GM19099 (cell line): Measurements from ENCODE around the gene MAOA.

Source experiments
- POLR2A ChIP-seq: IDR thresholded peaks from 3 replicates; pipeline ENCODE4 v1.6.1; 2011; ENCODE audit warnings: low read depth; ENCODE audit not compliant: insufficient read length; ENCODE audit errors: extremely low read depth

Gene MAOA

DNA sequence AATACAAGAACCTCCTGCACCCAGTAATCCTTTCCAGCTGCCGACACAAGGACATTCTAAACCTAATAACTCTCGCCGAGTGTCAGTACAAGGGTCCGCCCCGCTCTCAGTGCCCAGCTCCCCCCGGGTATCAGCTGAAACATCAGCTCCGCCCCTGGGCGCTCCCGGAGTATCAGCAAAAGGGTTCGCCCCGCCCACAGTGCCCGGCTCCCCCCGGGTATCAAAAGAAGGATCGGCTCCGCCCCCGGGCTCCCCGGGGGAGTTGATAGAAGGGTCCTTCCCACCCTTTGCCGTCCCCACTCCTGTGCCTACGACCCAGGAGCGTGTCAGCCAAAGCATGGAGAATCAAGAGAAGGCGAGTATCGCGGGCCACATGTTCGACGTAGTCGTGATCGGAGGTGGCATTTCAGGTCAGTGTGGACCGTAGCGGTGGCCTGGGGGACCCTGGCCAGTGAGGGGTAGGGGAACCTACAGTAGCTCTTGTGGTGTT, at the start of gene MAOA:
TSS of gene MAOA (plus strand) at position 295 of the 490 bp plus-strand sequence. CDS start at position 338, 43 bp downstream.
- TF ChIP-seq POLR2A: no peak

DNA sequence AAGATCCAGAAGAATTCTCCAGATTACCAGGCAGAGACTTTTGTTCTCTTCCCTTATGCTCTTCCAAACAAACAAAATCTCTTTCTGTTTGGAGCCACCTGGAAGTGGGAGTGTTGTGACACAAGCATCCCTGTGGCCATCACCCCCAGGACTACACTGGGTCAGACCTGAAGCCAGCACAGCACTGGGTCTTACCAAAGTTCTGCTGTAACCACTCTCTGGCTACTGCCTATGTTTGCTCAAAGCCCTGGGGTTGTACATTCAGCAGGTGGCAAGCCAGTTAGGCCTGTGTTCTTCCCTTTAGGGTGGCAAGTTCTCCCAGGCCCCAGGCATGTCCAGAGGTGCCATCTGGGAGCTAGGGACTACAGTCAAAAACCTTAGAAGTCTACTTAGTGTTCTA, 43.7 kb upstream of the MAOA start:
- no peak for TF ChIP-seq POLR2A

DNA sequence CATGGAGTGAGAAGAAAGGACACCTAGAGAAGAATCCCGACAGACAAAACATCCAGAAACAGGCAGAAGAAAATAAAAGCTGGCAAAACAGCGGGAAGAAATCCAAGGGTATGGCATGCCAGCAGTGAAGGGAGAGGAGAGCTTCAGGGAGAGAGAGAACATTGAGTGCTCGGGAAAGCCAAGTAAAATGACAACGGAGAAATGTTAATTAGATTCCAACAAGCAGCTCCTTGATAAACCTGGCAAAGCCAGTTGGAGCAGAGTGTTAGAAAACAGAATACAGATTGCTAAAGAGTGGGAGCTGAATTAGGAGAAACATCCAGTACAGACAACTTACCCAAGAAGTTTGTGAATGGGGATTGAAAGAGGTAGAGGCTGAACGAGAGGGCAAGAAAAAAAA, 40.4 kb upstream of the MAOA start:
- no peak for TF ChIP-seq POLR2A

DNA sequence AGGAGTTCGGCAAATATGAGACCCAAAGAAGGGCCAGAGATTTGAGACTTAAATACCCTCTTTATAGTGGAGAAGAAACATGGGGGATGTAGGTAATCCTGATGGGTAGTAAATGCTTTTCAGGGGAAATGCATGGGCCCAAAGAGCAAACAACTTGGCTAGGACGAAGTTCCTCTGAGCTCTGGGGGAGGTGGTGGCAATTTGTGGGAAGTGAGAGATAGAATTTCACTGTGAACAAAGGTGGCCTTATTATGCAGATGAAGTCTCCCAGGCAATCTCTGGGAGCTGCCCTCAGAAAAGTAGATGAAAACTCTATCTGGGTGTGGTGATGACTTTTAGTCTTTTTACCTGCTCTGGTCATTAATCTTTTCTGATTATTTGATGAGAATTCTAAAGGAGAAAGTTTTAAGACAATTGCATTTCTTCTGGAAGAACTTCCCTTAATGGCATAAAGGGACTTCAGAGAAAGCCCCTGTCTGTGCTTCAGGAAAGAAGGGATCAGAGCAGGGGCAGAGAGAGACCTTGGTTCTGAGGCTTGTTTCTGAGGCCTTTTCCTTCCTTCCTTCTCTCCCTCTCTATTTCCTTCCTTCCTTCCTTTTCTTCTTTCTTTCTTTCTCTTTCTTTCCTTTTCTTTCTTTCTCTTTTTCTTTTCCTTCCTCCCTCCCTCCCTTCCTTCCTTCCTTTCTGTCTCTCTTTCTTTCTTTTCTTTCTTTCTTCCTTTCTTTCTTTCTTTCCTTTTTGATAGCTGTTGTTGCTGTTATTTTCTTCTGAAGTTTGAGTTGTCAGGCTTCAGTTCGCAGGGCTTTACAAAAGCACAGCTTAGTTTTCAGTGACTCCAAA, 37.5 kb upstream of the MAOA start:
- no peak for TF ChIP-seq POLR2A

DNA sequence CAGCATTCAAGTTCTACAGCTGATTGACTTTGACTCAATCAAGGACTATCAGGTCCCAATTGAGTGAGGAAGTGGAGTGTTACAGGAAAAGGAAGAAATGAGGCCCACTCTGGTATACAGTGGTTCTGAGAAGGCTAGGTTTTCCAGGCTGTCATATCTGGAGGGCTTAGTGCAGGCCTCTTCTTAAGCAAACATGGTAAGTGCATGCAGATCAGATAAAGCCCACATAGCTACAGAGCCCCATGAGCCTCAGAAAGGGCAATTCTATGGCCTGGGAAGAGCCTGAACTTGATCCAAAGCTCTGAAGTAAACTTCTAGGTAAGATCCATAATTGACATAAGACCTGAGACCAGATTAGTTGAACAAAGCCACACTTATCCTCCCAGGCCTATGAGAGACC, 29.0 kb upstream of the MAOA start:
- no peak for TF ChIP-seq POLR2A

DNA sequence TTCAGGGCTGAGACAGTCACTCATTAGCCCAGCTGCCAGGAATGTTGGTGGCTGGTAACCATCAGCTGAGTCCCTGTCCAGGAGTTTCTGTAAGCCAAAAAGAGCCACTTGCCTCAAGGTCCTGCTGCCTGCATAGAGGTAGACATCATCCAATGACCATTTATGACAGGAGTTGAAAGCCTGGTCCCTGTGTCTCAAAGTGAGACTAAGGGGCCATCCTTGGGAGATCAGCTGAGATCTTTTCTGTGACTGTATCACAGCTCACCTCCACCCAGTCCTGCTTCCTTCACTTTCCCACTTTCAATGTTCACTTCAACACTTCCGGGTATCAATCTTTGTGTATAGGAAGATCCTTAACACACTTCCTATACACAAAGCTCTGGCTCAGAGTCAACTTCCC, 28.4 kb upstream of the MAOA start:
- no peak for TF ChIP-seq POLR2A

DNA sequence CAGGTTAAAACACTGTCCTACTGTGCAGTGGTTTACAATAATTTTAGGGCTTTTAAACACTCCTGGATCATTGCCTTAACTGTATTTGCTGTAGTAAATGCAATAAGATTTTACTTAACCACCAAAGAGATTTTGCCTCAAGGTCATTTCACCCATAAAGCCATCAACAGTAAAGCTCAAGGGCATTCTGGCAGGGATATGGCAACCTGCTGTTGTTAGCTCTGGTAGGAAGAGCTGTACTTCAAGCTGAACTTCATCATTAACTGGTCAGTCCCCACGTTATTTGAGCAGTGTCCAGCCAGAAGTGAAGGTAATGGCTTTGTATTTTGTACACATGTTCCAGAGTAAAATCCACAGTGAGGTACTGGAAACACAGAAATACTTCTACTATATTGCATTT, 26.9 kb upstream of the MAOA start:
- no peak for TF ChIP-seq POLR2A

DNA sequence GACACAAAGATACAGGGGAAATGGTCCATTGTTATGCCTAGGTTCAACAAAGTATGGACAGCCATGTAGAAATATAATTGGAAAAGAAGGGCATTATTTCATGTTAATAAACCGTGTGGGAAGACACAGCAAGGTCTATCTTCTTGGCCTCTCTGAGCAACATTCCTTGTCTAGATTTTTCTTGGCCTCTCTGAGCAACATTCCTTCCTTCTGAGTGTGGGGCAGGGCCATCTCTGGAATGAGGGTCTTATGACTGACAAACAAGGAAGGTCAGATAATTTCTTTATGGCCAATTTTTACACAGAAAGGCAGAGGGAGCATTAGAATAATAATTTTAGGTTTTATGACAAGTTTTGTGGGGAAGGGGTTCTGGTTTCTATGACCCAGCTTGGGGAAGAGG, 24.3 kb upstream of the MAOA start:
- no peak for TF ChIP-seq POLR2A

DNA sequence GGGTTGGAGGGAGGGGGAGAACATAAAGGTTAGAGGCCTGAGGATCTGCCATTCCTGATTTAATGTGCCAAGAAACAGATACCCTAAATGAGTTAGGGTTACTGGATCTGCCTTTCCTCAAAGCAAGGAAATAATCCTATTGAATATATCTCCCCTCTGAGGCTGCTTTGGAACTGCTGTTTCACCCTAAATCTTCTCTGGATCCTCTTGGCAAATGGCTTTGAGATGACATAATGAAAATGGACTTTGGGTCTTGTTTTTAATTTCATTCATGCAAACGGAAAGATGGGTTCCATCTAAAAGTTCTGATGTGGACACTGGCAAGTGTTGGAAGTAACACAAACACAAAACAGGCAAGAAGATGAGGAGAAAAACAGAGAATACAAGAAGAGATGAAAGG, 23.0 kb upstream of the MAOA start:
- no peak for TF ChIP-seq POLR2A

DNA sequence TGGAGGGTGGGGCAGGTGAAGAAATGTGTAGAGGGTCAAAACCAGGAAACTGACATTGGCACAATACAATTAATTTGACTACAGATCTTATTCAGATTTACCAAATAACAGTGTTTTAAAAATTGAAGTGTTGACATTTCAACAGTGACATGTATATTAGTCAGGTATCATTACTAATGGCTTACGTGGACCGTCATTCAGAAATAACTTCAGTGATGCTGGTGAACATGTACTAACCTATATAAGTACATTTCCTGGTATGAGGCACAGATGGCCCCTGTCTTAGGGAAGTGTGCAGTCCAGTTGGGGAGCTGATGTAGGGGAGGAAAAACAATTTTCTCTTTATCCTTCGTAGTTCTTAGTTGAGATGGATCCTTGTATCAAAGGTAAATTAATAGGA, 22.3 kb upstream of the MAOA start:
- no peak for TF ChIP-seq POLR2A

DNA sequence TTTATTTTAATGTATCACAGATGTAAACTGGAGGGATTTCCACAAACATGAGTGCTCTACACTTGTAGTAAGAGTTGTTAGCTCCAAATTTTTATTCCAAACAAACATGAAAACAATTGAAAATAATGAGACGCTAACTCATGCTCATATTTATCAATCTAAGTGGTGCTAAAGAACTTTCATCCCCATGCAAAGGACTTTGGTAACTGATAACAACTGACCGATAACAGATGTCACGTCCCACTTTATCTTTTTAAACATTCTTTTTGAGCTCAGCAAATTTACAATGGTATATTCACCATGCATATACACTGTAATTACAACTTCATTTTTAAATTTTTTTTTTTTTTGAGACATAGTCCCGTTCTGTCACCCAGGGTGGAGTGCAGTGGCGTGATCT, 15.6 kb upstream of the MAOA start:
- TF ChIP-seq POLR2A: no peak

DNA sequence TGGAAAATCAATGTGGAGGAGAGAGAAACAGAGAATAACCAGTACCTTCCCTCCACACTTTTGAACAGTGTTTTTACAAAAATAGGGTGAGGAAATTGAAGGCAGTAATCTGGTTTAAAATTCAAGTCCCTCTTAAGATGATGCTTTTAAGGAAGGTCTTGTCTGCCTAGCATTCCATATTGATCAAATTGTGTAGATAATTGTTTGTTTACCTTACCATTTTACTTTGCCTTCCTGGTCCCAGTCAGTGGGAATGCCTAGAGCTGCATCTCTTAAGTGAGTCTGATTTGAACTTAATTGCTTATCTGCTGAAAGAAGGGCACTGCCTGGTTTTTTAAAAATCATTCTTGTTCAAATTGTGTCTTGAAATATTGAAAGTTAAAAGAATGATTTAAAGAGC, 14.4 kb upstream of the MAOA start:
- no peak for TF ChIP-seq POLR2A

DNA sequence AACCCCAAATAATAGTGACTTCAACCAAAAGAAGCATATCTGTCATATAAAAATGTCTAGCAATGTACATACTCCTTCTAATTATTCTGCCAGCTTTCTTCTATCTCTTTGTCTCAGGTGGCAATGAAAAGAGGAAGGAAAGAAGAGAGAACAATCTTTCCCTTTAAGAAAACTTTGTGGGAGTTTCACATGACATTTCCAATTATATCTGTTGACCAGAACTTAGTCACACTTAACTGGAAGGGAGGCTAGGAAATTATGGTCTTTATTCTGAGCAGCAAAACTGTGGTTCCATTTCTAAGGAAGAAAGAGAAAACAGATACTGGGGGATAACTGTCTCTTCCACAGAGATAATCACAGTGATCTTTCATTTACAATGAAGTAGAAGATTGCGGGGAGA, 12.9 kb upstream of the MAOA start:
- TF ChIP-seq POLR2A: no peak

DNA sequence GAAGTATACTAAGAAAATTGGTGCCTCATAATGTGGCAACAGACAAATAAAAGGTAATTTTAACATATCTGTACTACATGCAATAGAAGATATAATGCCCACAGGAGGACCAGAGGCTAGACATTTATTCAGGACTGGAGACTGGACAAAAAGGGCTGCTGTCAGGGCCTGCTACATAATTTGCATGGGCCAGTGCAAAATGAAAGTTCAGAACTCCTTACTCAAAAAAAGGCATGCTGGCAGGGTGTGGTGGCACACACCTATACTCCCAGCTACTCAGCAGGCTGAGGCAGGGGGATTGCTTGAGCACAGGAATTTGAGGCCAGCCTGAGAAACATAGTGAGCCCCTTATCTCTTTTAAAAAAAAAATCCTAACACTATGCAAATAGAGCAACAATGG, 12.4 kb upstream of the MAOA start:
- TF ChIP-seq POLR2A: no peak

DNA sequence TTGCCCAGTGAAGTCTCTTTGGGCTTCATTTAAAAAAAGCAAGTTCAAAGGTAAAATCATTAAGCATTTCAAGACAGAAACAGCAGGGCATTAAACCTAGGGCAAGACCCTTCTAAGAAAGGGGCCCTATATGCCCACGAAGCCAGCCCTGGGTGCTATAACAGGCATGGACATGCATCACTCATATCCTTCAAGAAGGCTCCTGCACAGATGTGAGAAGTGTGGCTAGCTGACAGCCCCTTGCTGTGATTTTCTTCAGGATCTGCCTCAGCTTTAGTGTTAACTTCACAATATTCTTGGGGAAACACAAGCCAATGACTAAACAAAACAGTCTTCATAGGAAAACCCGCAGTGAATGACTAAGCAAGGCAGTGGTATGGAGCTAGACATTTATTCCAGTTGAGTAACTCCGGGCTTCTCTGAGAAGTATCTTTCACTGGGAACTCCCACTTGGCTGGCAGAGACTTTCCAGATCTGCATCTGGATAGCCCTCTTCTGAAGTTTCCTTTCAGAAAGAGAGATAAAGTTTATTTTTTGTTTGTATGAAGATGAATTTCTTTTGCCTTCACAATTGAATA, 11.9 kb upstream of the MAOA start:
- no peak for TF ChIP-seq POLR2A

DNA sequence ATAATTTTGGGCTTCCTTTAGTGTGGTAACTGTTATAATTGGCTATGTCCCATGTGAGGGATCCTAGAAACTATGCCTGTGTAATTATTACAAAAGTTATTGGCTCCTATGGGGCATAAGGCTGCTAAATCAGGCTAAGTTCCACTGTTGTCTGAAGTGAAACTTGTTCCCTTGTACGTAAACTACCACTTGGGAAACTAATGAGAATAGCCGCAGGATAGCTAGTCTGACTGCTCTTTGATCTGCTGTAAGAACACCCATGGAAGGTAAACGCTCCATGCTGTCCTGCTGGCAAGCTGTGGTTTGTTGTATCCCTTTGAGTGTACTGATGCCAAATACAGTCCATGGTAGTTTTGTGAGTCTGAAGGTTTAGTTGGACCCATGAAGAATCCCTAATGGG, 9.3 kb upstream of the MAOA start:
- TF ChIP-seq POLR2A: no peak

DNA sequence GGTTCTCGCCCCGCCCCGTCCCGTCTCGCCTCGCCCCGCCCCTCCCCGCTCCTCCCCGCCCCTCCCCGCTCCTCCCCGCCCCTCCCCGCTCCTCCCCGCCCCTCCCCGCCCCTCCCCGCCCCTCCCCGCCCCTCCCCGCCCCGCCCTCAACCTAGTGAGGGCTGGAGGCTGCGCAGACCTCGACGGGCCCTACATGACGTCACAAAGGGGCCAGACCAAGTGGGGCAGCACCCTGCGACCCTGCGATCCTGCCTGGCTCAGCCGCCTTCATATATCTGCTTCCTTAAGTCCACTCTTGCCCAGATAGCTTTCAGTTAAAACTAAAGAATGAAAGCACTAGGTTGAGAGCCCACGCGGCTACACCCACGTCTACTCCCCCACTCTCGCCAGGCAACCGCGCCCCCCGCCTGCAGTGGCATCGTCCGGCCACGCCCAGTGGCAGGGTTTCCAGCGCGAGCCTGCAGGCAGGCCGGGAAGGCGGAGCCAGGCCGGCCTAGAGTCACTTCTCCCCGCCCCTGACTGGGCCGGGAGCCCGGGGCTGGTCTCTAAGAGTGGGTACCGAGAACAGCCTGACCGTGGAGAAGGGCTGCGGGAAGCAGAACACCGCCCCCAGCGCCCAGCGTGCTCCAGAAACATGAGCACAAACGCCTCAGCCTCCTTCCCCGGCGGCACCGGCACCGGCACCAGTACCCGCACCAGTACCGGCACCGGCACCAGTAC, 1.5 kb upstream of the MAOA start:
- no peak for TF ChIP-seq POLR2A
